LNCAP (cell line): ENCODE measurements around the gene DNAJC10.

Experiments used
- CTCF ChIP-seq: fragments of 450-650 bp; IDR thresholded peaks from 2 replicates; pipeline ENCODE4 v1.5.1; 2017; ENCODE audit warnings: mild to moderate bottlenecking

The DNAJC10 gene

GRCh38 chr2:182792441-182792840, 76.4 kb downstream of the DNAJC10 start:
- TF ChIP-seq CTCF = no peak

- TF ChIP-seq CTCF = no peak
Observed at GRCh38 chr2:182798736-182799135, 82.7 kb downstream of the DNAJC10 start.

GRCh38 chr2:182804128-182804527, 88.1 kb downstream of the DNAJC10 start:
- TF ChIP-seq CTCF = no peak

- no peak for TF ChIP-seq CTCF
Observed at GRCh38 chr2:182807319-182807718, 91.3 kb downstream of the DNAJC10 start.

GRCh38 chr2:182810087-182810486, 94.0 kb downstream of the DNAJC10 start:
- no peak for TF ChIP-seq CTCF

GRCh38 chr2:182814380-182814779, 98.3 kb downstream of the DNAJC10 start:
- no peak for TF ChIP-seq CTCF

GRCh38 chr2:182814804-182815203, 98.7 kb downstream of the DNAJC10 start:
- no peak for TF ChIP-seq CTCF

- no peak for TF ChIP-seq CTCF
Observed at GRCh38 chr2:182816866-182817265, 100.8 kb downstream of the DNAJC10 start.
